ENCODE measurements around the gene DGKI.

DNA sequence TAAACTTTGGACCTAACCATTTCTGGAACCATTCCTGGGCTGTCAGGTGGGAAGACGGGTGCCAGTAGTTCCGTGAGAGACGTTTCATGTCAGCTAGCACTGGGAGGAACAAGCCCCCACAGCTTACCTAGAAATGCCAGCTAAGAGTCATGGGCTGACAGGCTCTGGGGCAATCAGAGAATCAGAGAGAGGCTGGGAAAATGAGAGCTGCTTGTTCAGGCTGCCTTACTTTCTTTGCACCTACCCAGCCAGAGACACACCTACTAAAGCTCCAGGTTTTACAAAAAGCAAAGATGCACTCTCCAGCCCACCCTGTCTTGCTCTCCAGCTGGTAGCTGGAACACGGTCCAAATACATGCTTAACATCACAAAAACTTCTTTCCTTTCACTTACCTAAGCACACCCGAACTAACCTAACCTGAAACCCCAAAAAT is 503.9 kb downstream of the DGKI start:
- TF ChIP-seq CTCF (IDR thresholded peaks at IDR 0.05; ENCODE audit: low read depth, low read length) (no peak), EZH2phosphoT487 (IDR thresholded peaks at IDR 0.05; ENCODE audit: low read depth) (no peak)
